ENCODE measurements around the gene PHF13.

Gene PHF13

GRCh38 chr1:6580119-6580592, 33.4 kb upstream of the PHF13 start:
- peak overlapping the region; percentile 81; the same call in 1 of the 2 replicates for H3K9ac ChIP-seq (ENCODE audit: low read depth, low read length)
- H3K27ac ChIP-seq (ENCODE audit: low read length) = no peak overlapping the region
- no peaks in the 10 kb centered on the region for H3K27me3 ChIP-seq (ENCODE audit: insufficient read depth, low read length)
- peaks cover 7% of the 10 kb centered on the region for H3K36me3 ChIP-seq (ENCODE audit: insufficient read depth, low read depth, low read length)
- H3K4me3 ChIP-seq (ENCODE audit: low read length) = peak overlapping the region; percentile 79
- H3K9me3 ChIP-seq (ENCODE audit: insufficient read depth, low read depth, low read length) = no peaks in the 10 kb centered on the region
- peaks cover 12% of the 10 kb centered on the region; the same call in 1 of the 2 replicates for H3K4me1 ChIP-seq (ENCODE audit: insufficient read depth, low read length)

GRCh38 chr1:6580593-6581409, 32.7 kb upstream of the PHF13 start:
- Histone ChIP-seq H3K9me3 (ENCODE audit: insufficient read depth, low read depth, low read length) (no peaks in the 10 kb centered on the region), H3K27me3 (ENCODE audit: insufficient read depth, low read length) (no peaks in the 10 kb centered on the region), H3K27ac (ENCODE audit: low read length) (no peak overlapping the region), H3K4me3 (ENCODE audit: low read length) (peak overlapping the region; percentile 79), H3K4me1 (ENCODE audit: insufficient read depth, low read length) (peaks cover 12% of the 10 kb centered on the region; the same call in 1 of the 2 replicates), H3K36me3 (ENCODE audit: insufficient read depth, low read depth, low read length) (peaks cover 7% of the 10 kb centered on the region), H3K9ac (ENCODE audit: low read depth, low read length) (peak overlapping the region; percentile 81; the same call in 1 of the 2 replicates)

GRCh38 chr1:6581561-6582305, 31.8 kb upstream of the PHF13 start:
- no peak overlapping the region for H3K4me3 ChIP-seq (ENCODE audit: low read length)
- no peak overlapping the region for H3K9ac ChIP-seq (ENCODE audit: low read depth, low read length)
- peaks cover 12% of the 10 kb centered on the region; the same call in 1 of the 2 replicates for H3K4me1 ChIP-seq (ENCODE audit: insufficient read depth, low read length)
- H3K27me3 ChIP-seq (ENCODE audit: insufficient read depth, low read length) = no peaks in the 10 kb centered on the region
- H3K27ac ChIP-seq (ENCODE audit: low read length) = no peak overlapping the region
- H3K9me3 ChIP-seq (ENCODE audit: insufficient read depth, low read depth, low read length) = no peaks in the 10 kb centered on the region
- H3K36me3 ChIP-seq (ENCODE audit: insufficient read depth, low read depth, low read length) = peaks cover 7% of the 10 kb centered on the region

GRCh38 chr1:6582370-6582769, 31.2 kb upstream of the PHF13 start:
- H3K4me1 ChIP-seq (ENCODE audit: insufficient read depth, low read length) = peaks cover 12% of the 10 kb centered on the region; the same call in 1 of the 2 replicates
- no peaks in the 10 kb centered on the region for H3K27me3 ChIP-seq (ENCODE audit: insufficient read depth, low read length)
- H3K9ac ChIP-seq (ENCODE audit: low read depth, low read length) = no peak overlapping the region
- H3K27ac ChIP-seq (ENCODE audit: low read length) = no peak overlapping the region
- H3K36me3 ChIP-seq (ENCODE audit: insufficient read depth, low read depth, low read length) = peaks cover 11% of the 10 kb centered on the region
- no peaks in the 10 kb centered on the region for H3K9me3 ChIP-seq (ENCODE audit: insufficient read depth, low read depth, low read length)
- no peak overlapping the region for H3K4me3 ChIP-seq (ENCODE audit: low read length)

GRCh38 chr1:6584126-6585080, 29.1 kb upstream of the PHF13 start:
- H3K27ac ChIP-seq (ENCODE audit: low read length) = no peak overlapping the region
- H3K9me3 ChIP-seq (ENCODE audit: insufficient read depth, low read depth, low read length) = no peaks in the 10 kb centered on the region
- peaks cover 29% of the 10 kb centered on the region for H3K36me3 ChIP-seq (ENCODE audit: insufficient read depth, low read depth, low read length)
- H3K9ac ChIP-seq (ENCODE audit: low read depth, low read length) = no peak overlapping the region
- H3K4me3 ChIP-seq (ENCODE audit: low read length) = no peak overlapping the region
- H3K27me3 ChIP-seq (ENCODE audit: insufficient read depth, low read length) = no peaks in the 10 kb centered on the region
- H3K4me1 ChIP-seq (ENCODE audit: insufficient read depth, low read length) = peaks cover 6% of the 10 kb centered on the region; the same call in 1 of the 2 replicates

GRCh38 chr1:6585081-6585722, 28.3 kb upstream of the PHF13 start:
- H3K4me1 ChIP-seq (ENCODE audit: insufficient read depth, low read length) = peaks cover 6% of the 10 kb centered on the region; the same call in 1 of the 2 replicates
- H3K27me3 ChIP-seq (ENCODE audit: insufficient read depth, low read length) = no peaks in the 10 kb centered on the region
- no peaks in the 10 kb centered on the region for H3K9me3 ChIP-seq (ENCODE audit: insufficient read depth, low read depth, low read length)
- no peak overlapping the region for H3K4me3 ChIP-seq (ENCODE audit: low read length)
- no peak overlapping the region for H3K9ac ChIP-seq (ENCODE audit: low read depth, low read length)
- peaks cover 37% of the 10 kb centered on the region for H3K36me3 ChIP-seq (ENCODE audit: insufficient read depth, low read depth, low read length)
- H3K27ac ChIP-seq (ENCODE audit: low read length) = no peak overlapping the region

- Histone ChIP-seq H3K36me3 (ENCODE audit: insufficient read depth, low read depth, low read length) (peaks cover 44% of the 10 kb centered on the region), H3K9me3 (ENCODE audit: insufficient read depth, low read depth, low read length) (no peaks in the 10 kb centered on the region), H3K4me1 (ENCODE audit: insufficient read depth, low read length) (peaks cover under 1% of the 10 kb centered on the region; the same call in 1 of the 2 replicates), H3K4me3 (ENCODE audit: low read length) (no peak overlapping the region), H3K9ac (ENCODE audit: low read depth, low read length) (no peak overlapping the region), H3K27me3 (ENCODE audit: insufficient read depth, low read length) (no peaks in the 10 kb centered on the region), H3K27ac (ENCODE audit: low read length) (no peak overlapping the region)
These were observed 27.7 kb upstream of the PHF13 start for GRCh38 chr1:6585841-6586240.

GRCh38 chr1:6586404-6586816, 27.1 kb upstream of the PHF13 start:
- Histone ChIP-seq H3K4me1 (ENCODE audit: insufficient read depth, low read length) (no peaks in the 10 kb centered on the region), H3K27ac (ENCODE audit: low read length) (no peak overlapping the region), H3K27me3 (ENCODE audit: insufficient read depth, low read length) (no peaks in the 10 kb centered on the region), H3K9me3 (ENCODE audit: insufficient read depth, low read depth, low read length) (no peaks in the 10 kb centered on the region), H3K4me3 (ENCODE audit: low read length) (no peak overlapping the region), H3K36me3 (ENCODE audit: insufficient read depth, low read depth, low read length) (peaks cover 48% of the 10 kb centered on the region), H3K9ac (ENCODE audit: low read depth, low read length) (no peak overlapping the region)

GRCh38 chr1:6587261-6588005, 26.1 kb upstream of the PHF13 start:
- H3K27me3 ChIP-seq (ENCODE audit: insufficient read depth, low read length) = no peaks in the 10 kb centered on the region
- no peak overlapping the region for H3K27ac ChIP-seq (ENCODE audit: low read length)
- H3K9ac ChIP-seq (ENCODE audit: low read depth, low read length) = no peak overlapping the region
- no peaks in the 10 kb centered on the region for H3K4me1 ChIP-seq (ENCODE audit: insufficient read depth, low read length)
- no peaks in the 10 kb centered on the region for H3K9me3 ChIP-seq (ENCODE audit: insufficient read depth, low read depth, low read length)
- H3K4me3 ChIP-seq (ENCODE audit: low read length) = no peak overlapping the region
- H3K36me3 ChIP-seq (ENCODE audit: insufficient read depth, low read depth, low read length) = peaks cover 52% of the 10 kb centered on the region

- no peak overlapping the region for H3K4me3 ChIP-seq (ENCODE audit: low read length)
These were observed 25.2 kb upstream of the PHF13 start for GRCh38 chr1:6588128-6588892.

More at GRCh38 chr1:6588128-6588892, 25.2 kb upstream of the PHF13 start:
- H3K9ac ChIP-seq (ENCODE audit: low read depth, low read length) = no peak overlapping the region
- no peaks in the 10 kb centered on the region for H3K4me1 ChIP-seq (ENCODE audit: insufficient read depth, low read length)
- H3K27me3 ChIP-seq (ENCODE audit: insufficient read depth, low read length) = no peaks in the 10 kb centered on the region
- no peaks in the 10 kb centered on the region for H3K9me3 ChIP-seq (ENCODE audit: insufficient read depth, low read depth, low read length)
- peaks cover 60% of the 10 kb centered on the region for H3K36me3 ChIP-seq (ENCODE audit: insufficient read depth, low read depth, low read length)
- H3K27ac ChIP-seq (ENCODE audit: low read length) = no peak overlapping the region
